ENCODE data around the gene RAD17.
"Not testable (repeated sequence)": the region's sequence is repeated elsewhere in the genome, so short reads cannot be mapped to it uniquely, and the experiment has no call there.

The RAD17 gene, protein sequence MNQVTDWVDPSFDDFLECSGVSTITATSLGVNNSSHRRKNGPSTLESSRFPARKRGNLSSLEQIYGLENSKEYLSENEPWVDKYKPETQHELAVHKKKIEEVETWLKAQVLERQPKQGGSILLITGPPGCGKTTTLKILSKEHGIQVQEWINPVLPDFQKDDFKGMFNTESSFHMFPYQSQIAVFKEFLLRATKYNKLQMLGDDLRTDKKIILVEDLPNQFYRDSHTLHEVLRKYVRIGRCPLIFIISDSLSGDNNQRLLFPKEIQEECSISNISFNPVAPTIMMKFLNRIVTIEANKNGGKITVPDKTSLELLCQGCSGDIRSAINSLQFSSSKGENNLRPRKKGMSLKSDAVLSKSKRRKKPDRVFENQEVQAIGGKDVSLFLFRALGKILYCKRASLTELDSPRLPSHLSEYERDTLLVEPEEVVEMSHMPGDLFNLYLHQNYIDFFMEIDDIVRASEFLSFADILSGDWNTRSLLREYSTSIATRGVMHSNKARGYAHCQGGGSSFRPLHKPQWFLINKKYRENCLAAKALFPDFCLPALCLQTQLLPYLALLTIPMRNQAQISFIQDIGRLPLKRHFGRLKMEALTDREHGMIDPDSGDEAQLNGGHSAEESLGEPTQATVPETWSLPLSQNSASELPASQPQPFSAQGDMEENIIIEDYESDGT

DNA sequence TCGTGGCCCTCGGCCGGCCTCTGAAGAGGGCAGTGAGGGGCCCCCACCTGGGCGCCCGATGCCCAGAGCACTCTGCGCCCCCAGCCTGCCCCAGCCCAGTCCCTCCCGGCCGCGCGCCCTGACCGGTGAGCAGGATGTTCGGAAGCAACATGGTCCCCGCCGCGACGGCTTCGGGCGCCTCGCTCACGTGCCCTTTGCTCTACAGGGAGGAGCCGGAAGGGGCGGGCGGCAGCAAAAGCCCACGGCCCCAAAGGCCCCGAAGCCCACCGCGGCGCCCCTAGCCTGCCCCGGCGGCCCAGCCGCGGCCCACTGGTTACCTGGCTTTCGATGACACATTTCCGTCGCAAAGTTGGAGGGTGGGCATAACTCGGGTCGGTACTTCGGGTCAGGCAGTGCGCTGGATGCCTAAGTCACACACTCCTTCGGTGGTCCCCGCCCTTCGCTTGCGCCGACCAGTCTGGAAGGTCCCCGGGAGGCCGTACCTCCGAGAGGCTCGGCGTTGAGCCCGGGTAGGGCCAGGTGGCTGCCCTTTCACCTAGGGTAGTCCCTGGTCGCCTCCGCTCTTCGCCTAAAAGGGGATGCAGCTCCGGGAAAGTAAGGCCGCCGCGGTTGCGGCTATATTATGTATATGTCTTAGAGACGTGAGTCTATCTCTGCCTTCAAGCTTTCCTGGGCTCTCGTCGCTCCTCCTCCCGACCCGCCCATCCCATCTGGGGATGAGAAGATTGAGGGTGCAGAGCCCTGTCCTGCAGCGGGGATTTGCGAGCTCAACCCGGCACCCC is at the start of gene RAD17, which contains the start of the genes AK6 and TAF9:
Gene RAD17 (plus strand): TSS at position 479 of the 782 bp plus-strand sequence. CDS start 2,391 bp downstream, outside the sequence.
Gene AK6 (minus strand): TSS at position 181 of the 782 bp plus-strand sequence. CDS start 30 bp downstream, at position 151.
Gene TAF9 (minus strand): TSS at position 181 of the 782 bp plus-strand sequence. CDS start 3,783 bp downstream, outside the sequence.
- DNase-seq (ENCODE audit: low spot score), result peak; percentile 90

DNA sequence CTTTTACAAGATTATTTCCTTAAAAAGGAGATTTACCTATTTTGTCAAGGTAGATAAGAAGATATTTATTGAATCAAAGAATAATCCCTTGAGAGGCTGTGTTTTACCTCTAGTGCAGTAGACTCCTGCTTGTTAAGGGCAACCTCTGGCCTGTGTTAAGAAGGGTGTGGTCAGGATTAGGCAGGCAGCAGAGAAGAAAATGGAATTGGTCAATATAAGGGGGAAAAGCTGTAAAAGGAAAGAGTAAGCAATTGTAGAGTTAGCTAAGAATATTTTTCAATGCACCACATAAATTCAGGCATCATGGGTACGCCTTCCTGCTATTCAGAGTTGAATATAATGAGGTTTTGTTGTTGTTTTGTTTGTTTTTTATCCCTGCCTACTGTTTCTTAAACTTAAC is 43.3 kb upstream of the RAD17 start:
- DNase-seq (ENCODE audit: low spot score), result no peak

DNA sequence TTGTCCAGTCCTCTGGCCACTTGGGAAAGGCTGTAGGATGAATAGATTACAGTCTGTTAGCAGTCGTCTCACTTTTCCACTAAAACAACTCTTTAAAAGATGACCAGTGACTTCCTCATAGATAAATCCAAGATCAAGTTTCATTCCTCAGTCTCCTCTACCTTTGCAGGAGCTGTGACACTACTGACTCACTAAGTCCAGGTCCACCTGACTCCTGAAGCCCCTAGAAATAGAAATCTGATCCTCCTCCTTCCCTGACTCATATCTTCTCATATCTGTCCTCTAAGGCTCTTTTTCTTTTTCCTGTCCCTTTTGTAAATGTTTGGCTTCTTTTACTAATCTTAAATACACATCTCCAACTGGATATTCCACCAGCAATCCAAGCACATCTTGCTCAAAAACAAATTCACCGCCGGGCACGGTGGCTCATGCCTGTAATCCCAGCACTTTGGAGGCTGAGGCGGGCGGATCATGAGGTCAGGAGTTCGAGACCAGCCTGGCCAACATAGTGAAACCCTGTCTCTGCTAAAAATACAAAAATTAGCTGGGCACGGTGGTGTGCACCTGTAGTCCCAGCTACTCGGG is 39.6 kb upstream of the RAD17 start:
- no peak for DNase-seq (ENCODE audit: low spot score)

GRCh38 chr5:69331528-69332445 is 37.8 kb upstream of the RAD17 start:
- peak; percentile 39 for DNase-seq (ENCODE audit: low spot score)

DNA sequence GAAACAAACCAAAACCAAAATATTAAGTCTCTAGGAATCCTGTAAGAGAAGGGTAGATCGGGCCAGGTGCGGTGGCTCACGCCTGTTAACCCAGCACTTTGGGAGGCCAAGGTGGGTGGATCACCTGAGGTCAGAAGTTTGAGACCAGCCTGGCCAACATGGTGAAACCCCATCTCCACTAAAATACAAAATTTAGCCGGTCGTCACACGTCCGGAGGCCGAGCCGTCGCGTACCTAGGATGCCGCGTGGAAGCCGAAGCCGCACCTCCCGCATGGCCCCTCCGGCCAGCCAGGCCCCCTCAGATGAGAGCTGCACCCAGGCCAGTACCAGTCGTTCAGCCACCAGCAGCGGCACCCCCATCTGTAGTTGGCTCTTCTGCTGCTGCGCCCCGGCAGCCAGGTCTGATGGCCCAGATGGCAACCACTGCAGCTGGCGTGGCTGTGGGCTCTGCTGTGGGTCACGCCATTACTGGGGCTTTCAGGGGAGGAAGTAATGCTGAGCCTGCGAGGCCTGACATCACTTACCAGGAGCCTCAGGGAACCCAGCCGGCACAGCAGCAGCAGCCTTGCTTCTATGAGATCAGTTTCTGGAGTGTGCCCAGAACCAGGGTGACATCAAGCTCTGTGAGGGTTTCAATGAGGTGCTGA is 35.8 kb upstream of the RAD17 start:
- DNase-seq (ENCODE audit: low spot score), result not testable (repeated sequence)

GRCh38 chr5:69334793-69335268 is 34.8 kb upstream of the RAD17 start:
- peak; percentile 69 for DNase-seq (ENCODE audit: low spot score)

DNA sequence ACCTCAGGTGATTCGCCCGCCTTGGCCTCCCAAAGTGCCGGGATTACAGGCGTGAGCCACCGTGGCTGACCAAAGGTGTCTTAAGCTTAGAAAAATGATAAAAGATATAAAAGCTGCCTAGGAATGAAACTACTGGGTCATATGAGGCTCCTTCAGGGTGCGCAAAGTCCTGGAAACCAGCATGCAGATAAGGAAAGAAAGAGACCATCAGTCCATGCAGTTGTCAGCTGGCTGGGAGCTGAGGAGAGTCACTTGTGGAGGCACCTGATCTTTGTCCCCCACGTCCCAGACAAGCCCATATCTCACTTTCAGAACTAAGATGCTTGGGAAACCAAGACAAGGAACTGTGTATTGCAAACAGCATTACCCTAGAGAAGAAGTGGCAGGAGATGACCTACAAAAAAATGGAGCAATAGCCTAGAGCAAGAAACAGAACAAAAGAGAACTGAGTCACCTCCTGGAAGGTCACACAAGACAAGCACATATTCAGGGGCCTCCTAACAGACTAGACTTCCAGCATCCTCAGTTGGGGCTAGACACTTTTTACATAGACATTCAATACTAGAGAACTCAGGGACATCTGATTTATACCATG is 34.2 kb upstream of the RAD17 start:
- no peak for DNase-seq (ENCODE audit: low spot score)

DNA sequence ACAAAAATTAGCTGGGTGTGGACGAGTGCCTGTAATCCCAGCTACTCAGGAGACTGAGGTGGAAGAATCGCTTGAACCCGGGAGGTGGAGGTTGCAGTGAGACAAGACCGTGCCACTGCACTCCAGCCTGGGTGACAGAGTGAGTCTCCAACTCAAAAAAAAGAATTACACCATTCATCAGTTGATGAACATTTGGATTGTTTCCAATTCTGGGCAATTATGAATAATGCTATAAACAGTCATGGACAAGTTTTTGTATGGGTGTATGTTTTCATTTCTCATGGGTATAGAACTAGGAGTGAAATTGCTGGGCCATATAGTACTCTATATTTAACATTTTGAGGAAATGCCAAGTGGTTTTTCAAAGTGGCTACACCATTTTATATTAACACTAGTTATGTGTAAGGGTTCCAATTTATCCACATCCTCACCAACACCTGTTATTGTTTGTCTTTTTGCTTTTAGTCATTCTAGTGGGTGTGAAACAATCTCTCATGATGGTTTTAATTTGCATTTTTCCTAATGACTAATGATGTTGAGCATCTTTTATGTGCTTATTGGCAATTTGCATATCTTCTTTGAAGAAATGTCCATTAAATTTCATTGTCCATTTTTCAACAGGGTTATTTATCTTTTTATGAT is 28.0 kb upstream of the RAD17 start:
- no peak for DNase-seq (ENCODE audit: low spot score)

DNA sequence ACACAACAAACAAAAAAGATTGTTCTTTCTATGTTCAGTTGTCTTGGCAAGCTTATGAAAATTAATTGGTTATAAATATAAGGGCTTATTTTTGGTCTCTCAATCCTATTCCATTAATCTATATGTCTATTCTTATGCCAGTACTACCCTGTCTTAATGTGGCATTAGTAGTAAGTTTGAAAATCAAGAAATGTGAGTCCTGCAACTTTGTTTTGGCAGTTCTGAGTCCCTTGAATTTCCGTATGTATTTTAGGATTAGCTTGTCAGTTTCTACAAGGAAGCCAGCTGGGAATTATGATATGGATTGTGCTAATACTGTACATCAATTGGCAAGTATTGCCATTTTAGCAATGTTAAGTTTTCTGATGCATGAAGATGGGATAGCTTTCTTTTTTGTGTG is 26.5 kb upstream of the RAD17 start:
- no peak for DNase-seq (ENCODE audit: low spot score)

GRCh38 chr5:69350664-69351063 is 19.0 kb upstream of the RAD17 start:
- DNase-seq (ENCODE audit: low spot score), result no peak

DNA sequence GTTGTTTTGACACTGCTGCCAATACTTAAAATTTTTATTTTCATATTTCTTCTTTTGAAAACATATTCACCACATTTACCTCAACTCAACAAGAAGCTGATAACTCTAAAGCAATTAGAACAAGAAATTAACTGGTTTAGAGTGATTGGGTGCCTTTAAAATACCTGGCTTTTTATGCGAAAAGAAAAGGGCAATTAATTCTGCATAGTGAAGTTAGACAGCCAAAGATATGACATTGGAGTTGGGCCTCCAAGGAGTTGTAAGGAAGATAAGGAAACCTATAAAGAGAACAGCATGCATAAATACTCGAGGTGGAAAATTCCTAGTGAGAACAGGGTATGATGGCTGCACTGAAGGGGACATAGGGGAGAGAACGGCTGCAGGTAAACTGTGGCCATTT is 9.9 kb upstream of the RAD17 start:
- DNase-seq (ENCODE audit: low spot score), result no peak

GRCh38 chr5:69360442-69360841 is 9.2 kb upstream of the RAD17 start:
- no peak for DNase-seq (ENCODE audit: low spot score)

DNA sequence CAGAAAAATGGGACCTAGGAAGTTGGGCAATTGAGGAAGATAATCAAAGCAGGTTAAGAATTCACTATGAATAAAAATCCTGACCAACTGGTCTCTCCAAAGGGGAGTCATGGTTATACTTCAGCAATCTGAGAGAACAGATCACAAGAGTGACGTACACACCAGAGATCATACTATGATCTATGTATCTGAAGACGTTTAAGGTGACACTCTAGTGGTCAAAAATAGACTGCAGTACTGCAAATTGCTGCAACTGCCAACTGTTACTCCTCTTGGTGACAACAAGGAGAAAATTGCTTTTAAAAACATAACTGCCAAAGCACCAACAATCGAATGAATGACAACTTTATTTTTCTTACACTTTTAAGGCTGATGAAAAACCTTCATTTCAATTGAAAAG is 5.2 kb upstream of the RAD17 start:
- DNase-seq (ENCODE audit: low spot score), result peak; percentile 41

DNA sequence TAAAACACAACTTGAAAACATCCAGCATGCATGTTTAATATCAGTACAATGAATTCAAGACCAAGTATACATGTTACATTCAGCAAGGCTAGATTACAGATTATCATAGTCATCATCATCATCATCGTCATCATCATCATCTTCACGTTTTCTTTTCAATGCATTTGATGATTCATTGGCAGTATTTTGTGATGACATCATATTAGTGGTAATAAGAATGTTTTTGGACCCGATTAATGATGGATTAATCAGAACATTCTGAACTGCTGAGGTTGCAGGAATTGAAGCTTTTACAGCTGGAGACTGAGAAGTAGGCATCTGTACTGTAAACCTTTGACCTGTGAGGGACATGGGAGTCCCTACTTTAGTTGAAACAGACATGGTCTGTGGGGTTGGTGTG is 4.8 kb upstream of the RAD17 start:
- DNase-seq (ENCODE audit: low spot score), result no peak

GRCh38 chr5:69367697-69368279 is 1.8 kb upstream of the RAD17 start:
- no peak for DNase-seq (ENCODE audit: low spot score)

DNA sequence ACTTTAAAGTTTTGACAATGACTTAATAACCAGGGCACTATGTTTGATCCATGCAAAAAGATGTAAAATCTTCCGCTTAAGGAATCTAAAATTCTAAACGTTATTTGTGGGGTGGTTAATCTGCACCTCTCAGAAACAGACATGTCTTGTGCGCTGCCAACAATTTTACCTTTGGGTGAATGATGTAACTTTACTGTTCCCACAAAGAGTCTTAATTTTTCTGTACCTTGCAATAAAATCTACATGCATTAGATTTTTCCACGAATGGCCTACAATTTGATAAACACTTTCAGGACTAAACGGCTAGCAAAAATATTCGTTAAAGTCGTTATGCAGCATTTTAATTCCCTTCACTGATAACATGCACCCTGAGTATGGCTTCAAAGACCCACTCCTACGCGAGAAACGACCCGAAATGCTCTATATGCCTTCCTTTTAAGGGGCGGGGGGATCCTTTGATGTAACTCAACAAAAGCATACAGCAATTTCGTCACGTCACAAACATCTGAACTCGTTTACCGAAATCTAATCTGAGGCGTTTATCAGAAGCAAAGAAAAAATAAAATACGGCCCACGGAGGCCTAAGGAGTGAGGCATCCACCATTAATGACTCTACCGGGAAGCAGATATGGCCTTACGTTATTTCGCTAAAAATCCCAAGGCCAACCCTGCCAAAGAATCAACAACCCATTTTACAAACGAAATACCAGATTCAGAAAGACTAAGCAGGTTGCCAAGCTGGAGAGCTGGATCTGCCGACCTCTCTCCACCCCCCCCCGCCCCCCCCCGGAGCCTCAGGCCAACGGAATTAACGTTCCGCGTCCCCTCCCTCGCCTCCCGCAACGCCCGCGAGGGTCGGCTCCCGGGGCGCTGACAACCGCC is 919 bp upstream of the RAD17 start:
- DNase-seq (ENCODE audit: low spot score), result no peak

DNA sequence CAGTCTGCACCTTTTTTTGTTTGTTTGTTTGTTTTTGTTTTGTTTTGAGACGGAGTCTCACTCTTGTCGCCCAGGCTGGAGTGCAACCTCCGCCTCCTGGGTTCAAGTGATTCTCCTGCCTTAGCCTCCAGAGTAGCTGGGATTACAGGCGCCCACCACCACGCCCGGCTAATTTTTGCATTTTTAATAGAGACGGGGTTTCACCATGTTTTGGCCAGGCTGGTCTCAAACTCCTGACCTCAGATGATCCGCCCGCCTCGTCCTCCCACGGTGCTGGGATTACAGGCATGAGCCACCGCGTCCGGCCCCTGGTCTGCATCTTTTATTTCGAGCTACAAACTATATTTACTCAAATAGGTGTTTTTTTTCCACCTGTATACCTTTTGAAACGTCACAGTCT is 717 bp downstream of the RAD17 start:
- DNase-seq (ENCODE audit: low spot score), result not testable (repeated sequence)

GRCh38 chr5:69372394-69372793 is 2.8 kb downstream of the RAD17 start:
- no peak for DNase-seq (ENCODE audit: low spot score)

Measured in germinal center (tissue), 1 donor.